MM.1S (cell line): Measurements from ENCODE around the gene FGF9.

Source experiments
- EZH2 ChIP-seq: fragments of 300-600 bp; sonication (generic); optimal IDR thresholded peaks from 2 replicates; pipeline ENCODE3; 2017; ENCODE audit warnings: low read depth, mild to moderate bottlenecking, antibody characterized with exemption, low read length, mixed read lengths
- EZH2phosphoT487 ChIP-seq: fragments of 300-600 bp; sonication (generic); IDR thresholded peaks from 2 replicates; pipeline ENCODE4 v1.6.1; 2018; ENCODE audit warnings: antibody characterized with exemption, low read length
- TF ChIP-seq, protein P1 (sequence below): fragments of 300-600 bp; sonication (generic); IDR thresholded peaks from 2 replicates; pipeline ENCODE4 v1.5.1; 2016; ENCODE audit warnings: antibody characterized with exemption, low read length, mixed read lengths

DNA sequence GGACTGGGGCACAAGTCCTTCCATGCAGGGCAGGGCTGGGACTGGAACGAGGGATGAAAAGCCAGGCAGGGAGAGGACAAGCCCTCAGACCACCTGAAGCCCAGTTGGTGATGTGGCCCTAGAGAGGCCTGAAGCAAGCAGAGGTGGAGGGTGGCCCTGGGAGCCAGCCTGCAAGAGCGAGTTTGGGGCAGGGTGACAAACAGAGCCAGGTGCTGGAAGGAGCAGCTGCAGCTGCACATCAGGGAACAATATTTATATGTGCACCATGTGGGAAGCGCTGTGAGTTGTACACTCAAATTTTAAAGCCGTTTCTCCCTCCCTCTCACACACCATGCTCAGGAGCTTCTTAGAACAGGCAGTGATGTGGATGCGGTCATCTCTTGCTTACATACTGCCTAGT is 67.8 kb downstream of the FGF9 start:
- TF ChIP-seq, protein P1, sequence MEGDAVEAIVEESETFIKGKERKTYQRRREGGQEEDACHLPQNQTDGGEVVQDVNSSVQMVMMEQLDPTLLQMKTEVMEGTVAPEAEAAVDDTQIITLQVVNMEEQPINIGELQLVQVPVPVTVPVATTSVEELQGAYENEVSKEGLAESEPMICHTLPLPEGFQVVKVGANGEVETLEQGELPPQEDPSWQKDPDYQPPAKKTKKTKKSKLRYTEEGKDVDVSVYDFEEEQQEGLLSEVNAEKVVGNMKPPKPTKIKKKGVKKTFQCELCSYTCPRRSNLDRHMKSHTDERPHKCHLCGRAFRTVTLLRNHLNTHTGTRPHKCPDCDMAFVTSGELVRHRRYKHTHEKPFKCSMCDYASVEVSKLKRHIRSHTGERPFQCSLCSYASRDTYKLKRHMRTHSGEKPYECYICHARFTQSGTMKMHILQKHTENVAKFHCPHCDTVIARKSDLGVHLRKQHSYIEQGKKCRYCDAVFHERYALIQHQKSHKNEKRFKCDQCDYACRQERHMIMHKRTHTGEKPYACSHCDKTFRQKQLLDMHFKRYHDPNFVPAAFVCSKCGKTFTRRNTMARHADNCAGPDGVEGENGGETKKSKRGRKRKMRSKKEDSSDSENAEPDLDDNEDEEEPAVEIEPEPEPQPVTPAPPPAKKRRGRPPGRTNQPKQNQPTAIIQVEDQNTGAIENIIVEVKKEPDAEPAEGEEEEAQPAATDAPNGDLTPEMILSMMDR: no peak
- TF ChIP-seq EZH2 (no peak), EZH2phosphoT487 (no peak)
